NCI-H1436 treated with DMSO at 0.1 percent for 48 hours (cell line): ENCODE results near the gene CTNNA2.

ENCODE experiments used
- DNase-seq: peaks from one replicate; lab custom pipeline; 2025; lab: John Stamatoyannopoulos, UW

The CTNNA2 gene

GRCh38 chr2:79935771-79936657, 423.2 kb downstream of the CTNNA2 start:
- no peak for DNase-seq

- DNase-seq = no peak
These were observed 423.9 kb downstream of the CTNNA2 start for GRCh38 chr2:79936715-79937114.

- DNase-seq = no peak
These were observed 425.8 kb downstream of the CTNNA2 start for GRCh38 chr2:79938648-79939047.

GRCh38 chr2:79940364-79940763, 427.5 kb downstream of the CTNNA2 start:
- no peak for DNase-seq

- no peak for DNase-seq
These were observed 428.3 kb downstream of the CTNNA2 start for GRCh38 chr2:79941179-79941578.

GRCh38 chr2:79944205-79944604, 431.4 kb downstream of the CTNNA2 start:
- no peak for DNase-seq

- no peak for DNase-seq
These were observed 433.0 kb downstream of the CTNNA2 start for GRCh38 chr2:79945653-79946445.

GRCh38 chr2:79947751-79948150, 434.9 kb downstream of the CTNNA2 start:
- DNase-seq = no peak

GRCh38 chr2:79950526-79950925, 437.7 kb downstream of the CTNNA2 start:
- DNase-seq = no peak

- DNase-seq = no peak
These were observed 439.8 kb downstream of the CTNNA2 start for GRCh38 chr2:79952616-79953015.

- DNase-seq = no peak
These were observed 447.2 kb downstream of the CTNNA2 start for GRCh38 chr2:79960035-79960434.

GRCh38 chr2:79960519-79960918, 447.7 kb downstream of the CTNNA2 start:
- no peak for DNase-seq

- no peak for DNase-seq
These were observed 452.1 kb downstream of the CTNNA2 start for GRCh38 chr2:79964966-79965365.

GRCh38 chr2:79966369-79966768, 453.5 kb downstream of the CTNNA2 start:
- DNase-seq = no peak

- no peak for DNase-seq
These were observed 454.0 kb downstream of the CTNNA2 start for GRCh38 chr2:79966882-79967281.

- DNase-seq = no peak
These were observed 459.0 kb downstream of the CTNNA2 start for GRCh38 chr2:79971807-79972206.

GRCh38 chr2:79972661-79973060, 459.8 kb downstream of the CTNNA2 start:
- DNase-seq = no peak

- no peak for DNase-seq
These were observed 463.1 kb downstream of the CTNNA2 start for GRCh38 chr2:79975791-79976565.

- no peak for DNase-seq
These were observed 464.9 kb downstream of the CTNNA2 start for GRCh38 chr2:79977792-79978191.

GRCh38 chr2:79980116-79980515, 467.3 kb downstream of the CTNNA2 start:
- DNase-seq = no peak

- DNase-seq = no peak
These were observed 468.0 kb downstream of the CTNNA2 start for GRCh38 chr2:79980816-79981215.

- DNase-seq = no peak
These were observed 468.5 kb downstream of the CTNNA2 start for GRCh38 chr2:79981316-79981715.
